ENCODE measurements around the gene FGF21.

- TF ChIP-seq POLR2A (IDR thresholded peaks at IDR 0.05), result no peak
- no peak for TF ChIP-seq CTCF (IDR thresholded peaks at IDR 0.05)
These were observed 44.3 kb downstream of the FGF21 start for GRCh38 chr19:48799358-48800300.
